Measurements from ENCODE around the gene KSR2.

DNA sequence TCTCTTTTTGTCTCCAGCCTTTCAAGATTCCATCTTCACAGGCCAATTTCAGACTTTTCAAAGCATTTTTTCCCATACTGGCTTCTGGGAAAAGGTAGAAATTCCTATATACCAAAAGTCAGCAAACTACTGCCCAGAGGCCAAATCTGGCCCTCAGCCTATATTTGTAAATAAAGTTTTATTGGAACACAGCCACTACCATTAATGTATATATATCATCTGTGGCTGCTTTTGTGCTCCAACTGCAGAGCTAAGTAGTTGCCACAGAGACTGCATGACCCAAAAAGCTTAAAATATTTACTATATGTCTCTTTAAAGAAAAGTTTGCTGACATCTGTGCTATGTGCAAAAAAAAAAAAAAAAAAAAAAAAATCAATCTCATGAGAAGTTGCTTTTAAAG is 76.3 kb downstream of the KSR2 start:
- TF ChIP-seq, protein P1, sequence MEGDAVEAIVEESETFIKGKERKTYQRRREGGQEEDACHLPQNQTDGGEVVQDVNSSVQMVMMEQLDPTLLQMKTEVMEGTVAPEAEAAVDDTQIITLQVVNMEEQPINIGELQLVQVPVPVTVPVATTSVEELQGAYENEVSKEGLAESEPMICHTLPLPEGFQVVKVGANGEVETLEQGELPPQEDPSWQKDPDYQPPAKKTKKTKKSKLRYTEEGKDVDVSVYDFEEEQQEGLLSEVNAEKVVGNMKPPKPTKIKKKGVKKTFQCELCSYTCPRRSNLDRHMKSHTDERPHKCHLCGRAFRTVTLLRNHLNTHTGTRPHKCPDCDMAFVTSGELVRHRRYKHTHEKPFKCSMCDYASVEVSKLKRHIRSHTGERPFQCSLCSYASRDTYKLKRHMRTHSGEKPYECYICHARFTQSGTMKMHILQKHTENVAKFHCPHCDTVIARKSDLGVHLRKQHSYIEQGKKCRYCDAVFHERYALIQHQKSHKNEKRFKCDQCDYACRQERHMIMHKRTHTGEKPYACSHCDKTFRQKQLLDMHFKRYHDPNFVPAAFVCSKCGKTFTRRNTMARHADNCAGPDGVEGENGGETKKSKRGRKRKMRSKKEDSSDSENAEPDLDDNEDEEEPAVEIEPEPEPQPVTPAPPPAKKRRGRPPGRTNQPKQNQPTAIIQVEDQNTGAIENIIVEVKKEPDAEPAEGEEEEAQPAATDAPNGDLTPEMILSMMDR (IDR thresholded peaks at IDR 0.05) = no peak
- no peak for TF ChIP-seq POLR2A (IDR thresholded peaks at IDR 0.05)
- TF ChIP-seq POLR2AphosphoS5 (IDR thresholded peaks at IDR 0.05) = no peak
- no peak for TF ChIP-seq EP300 (IDR thresholded peaks at IDR 0.05)
